CD8-positive, alpha-beta memory T cell (primary cell): Measurements from ENCODE around the gene TBC1D5. TPM values are rescaled to one million over a fixed set of nuclear protein-coding genes. Genes with fewer than 3 reads are reported as not detected.
"Not testable (repeated sequence)": the region's sequence is repeated elsewhere in the genome, so short reads cannot be mapped to it uniquely, and the experiment has no call there.

Experiments
- CTCF ChIA-PET: fragments of 350-600 bp; sonication (Branson Sonifier 250); formaldehyde crosslinking; loops from one replicate; lab custom pipeline; 2021; ENCODE audit warnings: antibody characterized with exemption; lab: Charles Lee
- POLR2A ChIA-PET: fragments of 350-600 bp; sonication (Branson Sonifier 250); formaldehyde crosslinking; loops from one replicate; lab custom pipeline; 2021; ENCODE audit warnings: antibody characterized with exemption; lab: Charles Lee
- DNase-seq, 5 donors: peaks; one replicate each; pipeline versions ENCODE4 v3.0.0 to v3.0.0-alpha.2; 2020 to 2022; ENCODE audit warnings: mixed read lengths in 1 of 5
- H3K27ac ChIP-seq: one replicate; pipeline ENCODE4 v1.7.0; 2013; ENCODE audit warnings: low read depth, mild to moderate bottlenecking, low read length, moderate library complexity
- H3K27me3 ChIP-seq: 2 replicates; pipeline ENCODE4 v1.7.0; 2013; ENCODE audit warnings: low read length, mild to moderate bottlenecking; ENCODE audit not compliant: insufficient read depth, poor library complexity, severe bottlenecking
- H3K36me3 ChIP-seq: 2 replicates; pipeline ENCODE4 v1.7.0; 2013; ENCODE audit warnings: mild to moderate bottlenecking, low read length, moderate library complexity; ENCODE audit not compliant: insufficient read depth
- H3K4me1 ChIP-seq: 2 replicates; pipeline ENCODE4 v1.7.0; 2013; ENCODE audit warnings: mild to moderate bottlenecking, low read length, moderate library complexity; ENCODE audit not compliant: insufficient read depth
- H3K4me3 ChIP-seq: 2 replicates; pipeline ENCODE4 v1.7.0; 2013; ENCODE audit warnings: mild to moderate bottlenecking, low read length
- H3K9me3 ChIP-seq: 2 replicates; pipeline ENCODE4 v1.7.0; 2013; ENCODE audit warnings: mild to moderate bottlenecking, low read length
- H3K27ac Mint-ChIP-seq, 8 donors: one replicate each; pipeline ENCODE4 v1.8.0; 2020 to 2021; ENCODE audit warnings: mixed read lengths in 8 of 8, mild to moderate bottlenecking in 6 of 8, inconsistent platforms in 3 of 8, moderate library complexity in 3 of 8
- H3K27me3 Mint-ChIP-seq, 2 donors: one replicate each; pipeline ENCODE4 v1.8.0; 2020 to 2021; ENCODE audit warnings: mixed read lengths in 2 of 2, mild to moderate bottlenecking in 1 of 2, moderate library complexity in 1 of 2
- H3K36me3 Mint-ChIP-seq, 3 donors: one replicate each; pipeline ENCODE4 v1.8.0; 2020 to 2021; ENCODE audit warnings: mixed read lengths in 3 of 3, inconsistent platforms in 1 of 3, mild to moderate bottlenecking in 1 of 3
- H3K4me1 Mint-ChIP-seq, 3 donors: one replicate each; pipeline ENCODE4 v1.8.0; 2020 to 2021; ENCODE audit warnings: mixed read lengths in 3 of 3, inconsistent platforms in 1 of 3, mild to moderate bottlenecking in 1 of 3
- H3K4me3 Mint-ChIP-seq, 7 donors: one replicate each; pipeline ENCODE4 v1.8.0; 2020 to 2021; ENCODE audit warnings: mixed read lengths in 7 of 7, mild to moderate bottlenecking in 6 of 7, moderate library complexity in 4 of 7, inconsistent platforms in 2 of 7
- H3K9me3 Mint-ChIP-seq, 5 donors: one replicate each; pipeline ENCODE4 v1.8.0; 2020 to 2022; ENCODE audit warnings: mixed read lengths in 5 of 5, mild to moderate bottlenecking in 3 of 5, moderate library complexity in 2 of 5, inconsistent platforms in 1 of 5
- polyA plus RNA-seq: library from polyadenylated mRNA; unstranded; fragments of 300-500 nt; fragmentation: Illumina TruSeq; gene quantifications from one replicate; pipeline ENCODE4 v1.2.3, GENCODE V29; 2021
- total RNA-seq, 2 experiments: library from RNA; stranded (reverse); gene quantifications; one replicate each; pipeline ENCODE4 v1.2.3, GENCODE V29; 2021

Gene TBC1D5
- total and polyA plus RNA-seq, 3 experiments from 2014 or later = 35.8 to 45.1 (median 40.0) TPM

GRCh38 chr3:17132286-17133115 lies 609.9 kb downstream of the TBC1D5 start:
- ChIA-PET CTCF (interaction anchor here (1.3 kb wide), 1 partner anchor 21 kb away, joined by 4 read pairs; no protein-coding TSS in a partner anchor), POLR2A (no interaction called here)
- H3K9me3 ChIP-seq = no peaks in the 10 kb centered on the region
- no peaks in the 10 kb centered on the region for H3K4me1 ChIP-seq
- peaks cover 0 to 6% (median 0%) of the 10 kb centered on the region in 5 donors for H3K9me3 Mint-ChIP-seq
- H3K36me3 Mint-ChIP-seq = peaks cover 0 to 36% (median 3%) of the 10 kb centered on the region in 3 donors
- no peak overlapping the region for H3K4me3 Mint-ChIP-seq
- no peaks in the 10 kb centered on the region for H3K27me3 ChIP-seq
- H3K4me3 ChIP-seq = no peak overlapping the region
- no peak for DNase-seq
- no peaks in the 10 kb centered on the region for H3K36me3 ChIP-seq
- H3K4me1 Mint-ChIP-seq = peaks cover 3 to 10% (median 7%) of the 10 kb centered on the region in 3 donors
- peaks cover 0 to 3% of the 10 kb centered on the region in 2 donors for H3K27me3 Mint-ChIP-seq
- no peak overlapping the region for H3K27ac Mint-ChIP-seq
- no peak overlapping the region for H3K27ac ChIP-seq

- ChIA-PET CTCF (no interaction called here), POLR2A (no interaction called here)
- Mint-ChIP-seq H3K27ac (peak overlapping the region in 2 of 8 donors; percentile 43 to 50), H3K36me3 (peaks cover 0 to 38% (median 3%) of the 10 kb centered on the region in 3 donors), H3K27me3 (no peaks in the 10 kb centered on the region), H3K4me3 (no peak overlapping the region), H3K9me3 (peaks cover 0 to 6% (median 0%) of the 10 kb centered on the region in 5 donors), H3K4me1 (peaks cover 3 to 10% (median 7%) of the 10 kb centered on the region in 3 donors)
- Histone ChIP-seq H3K9me3 (no peaks in the 10 kb centered on the region), H3K27me3 (no peaks in the 10 kb centered on the region), H3K27ac (no peak overlapping the region), H3K4me3 (no peak overlapping the region), H3K4me1 (no peaks in the 10 kb centered on the region), H3K36me3 (no peaks in the 10 kb centered on the region)
- DNase-seq = no peak
These were observed 611.5 kb downstream of the TBC1D5 start for GRCh38 chr3:17130956-17131355.

- peaks cover 3 to 10% (median 7%) of the 10 kb centered on the region in 3 donors for H3K4me1 Mint-ChIP-seq
- Histone ChIP-seq H3K4me3 (no peak overlapping the region), H3K36me3 (no peaks in the 10 kb centered on the region), H3K27ac (no peak overlapping the region), H3K9me3 (no peaks in the 10 kb centered on the region), H3K27me3 (no peaks in the 10 kb centered on the region), H3K4me1 (no peaks in the 10 kb centered on the region)
- no peak overlapping the region for H3K4me3 Mint-ChIP-seq
- H3K27me3 Mint-ChIP-seq = no peaks in the 10 kb centered on the region
- peaks cover 0 to 30% (median 3%) of the 10 kb centered on the region in 3 donors for H3K36me3 Mint-ChIP-seq
- H3K27ac Mint-ChIP-seq = peak overlapping the region in 1 of 8 donors; percentile 36
- ChIA-PET POLR2A (no interaction called here), CTCF (no interaction called here)
- no peak for DNase-seq
- H3K9me3 Mint-ChIP-seq = peaks cover 0 to 6% (median 0%) of the 10 kb centered on the region in 5 donors
These were observed 612.9 kb downstream of the TBC1D5 start for GRCh38 chr3:17129556-17129955.

- CTCF ChIA-PET, POLR2A ChIA-PET, DNase-seq: not testable (repeated sequence)
These were observed 613.8 kb downstream of the TBC1D5 start for GRCh38 chr3:17128671-17129070.

GRCh38 chr3:17125738-17126442 lies 616.5 kb downstream of the TBC1D5 start:
- H3K27ac Mint-ChIP-seq = no peak overlapping the region
- H3K9me3 Mint-ChIP-seq = peaks cover 0 to 6% (median 0%) of the 10 kb centered on the region in 5 donors
- ChIA-PET CTCF (no interaction called here), POLR2A (no interaction called here)
- H3K27me3 Mint-ChIP-seq = no peaks in the 10 kb centered on the region
- peaks cover 3 to 7% (median 7%) of the 10 kb centered on the region in 3 donors for H3K4me1 Mint-ChIP-seq
- H3K27me3 ChIP-seq = no peaks in the 10 kb centered on the region
- no peak overlapping the region for H3K27ac ChIP-seq
- H3K9me3 ChIP-seq = no peaks in the 10 kb centered on the region
- H3K36me3 Mint-ChIP-seq = peaks cover 0 to 36% (median 3%) of the 10 kb centered on the region in 3 donors
- H3K4me3 Mint-ChIP-seq = no peak overlapping the region
- no peaks in the 10 kb centered on the region for H3K36me3 ChIP-seq
- DNase-seq = no peak
- no peaks in the 10 kb centered on the region for H3K4me1 ChIP-seq
- H3K4me3 ChIP-seq = no peak overlapping the region

More at GRCh38 chr3:17128671-17129070, 613.8 kb downstream of the TBC1D5 start:
- H3K36me3 ChIP-seq, H3K27me3 Mint-ChIP-seq, H3K4me1 ChIP-seq, H3K4me3 ChIP-seq, H3K9me3 Mint-ChIP-seq, H3K27ac ChIP-seq, H3K4me3 Mint-ChIP-seq, H3K9me3 ChIP-seq, H3K27me3 ChIP-seq: not testable (repeated sequence)
- H3K27ac Mint-ChIP-seq = peak overlapping the region in 2 of 8 donors; percentile 22 to 63
- H3K36me3 Mint-ChIP-seq = peaks cover 0 to 30% (median 3%) of the 10 kb centered on the region in 3 donors
- H3K4me1 Mint-ChIP-seq = peaks cover 3 to 10% (median 7%) of the 10 kb centered on the region in 3 donors

- ChIA-PET POLR2A (no interaction called here), CTCF (no interaction called here)
- H3K4me1 Mint-ChIP-seq = peaks cover 0 to 2% (median 0%) of the 10 kb centered on the region in 3 donors
- no peaks in the 10 kb centered on the region for H3K4me1 ChIP-seq
- no peak overlapping the region for H3K27ac Mint-ChIP-seq
- peaks cover 0 to 17% (median 0%) of the 10 kb centered on the region in 3 donors for H3K36me3 Mint-ChIP-seq
- DNase-seq = no peak
- no peak overlapping the region for H3K4me3 Mint-ChIP-seq
- peaks cover 0 to 3% (median 0%) of the 10 kb centered on the region in 5 donors for H3K9me3 Mint-ChIP-seq
- H3K9me3 ChIP-seq = no peaks in the 10 kb centered on the region
- H3K27me3 Mint-ChIP-seq = peaks cover 0 to 1% of the 10 kb centered on the region in 2 donors
- no peak overlapping the region for H3K27ac ChIP-seq
- H3K4me3 ChIP-seq = no peak overlapping the region
- no peaks in the 10 kb centered on the region for H3K27me3 ChIP-seq
- no peaks in the 10 kb centered on the region for H3K36me3 ChIP-seq
These were observed 619.7 kb downstream of the TBC1D5 start for GRCh38 chr3:17122758-17123157.

- CTCF ChIA-PET = no interaction called here
- H3K27me3 Mint-ChIP-seq = peaks cover 0 to 1% of the 10 kb centered on the region in 2 donors
- Histone ChIP-seq H3K27ac (no peak overlapping the region), H3K9me3 (no peaks in the 10 kb centered on the region), H3K36me3 (no peaks in the 10 kb centered on the region), H3K27me3 (no peaks in the 10 kb centered on the region), H3K4me3 (no peak overlapping the region), H3K4me1 (no peaks in the 10 kb centered on the region)
- no peak overlapping the region for H3K27ac Mint-ChIP-seq
- H3K36me3 Mint-ChIP-seq = peaks cover 0 to 17% (median 0%) of the 10 kb centered on the region in 3 donors
- POLR2A ChIA-PET = no interaction called here
- no peak overlapping the region for H3K4me3 Mint-ChIP-seq
- no peak for DNase-seq
- H3K4me1 Mint-ChIP-seq = peaks cover 0 to 2% (median 0%) of the 10 kb centered on the region in 3 donors
- H3K9me3 Mint-ChIP-seq = peaks cover 0 to 3% (median 0%) of the 10 kb centered on the region in 5 donors
These were observed 621.1 kb downstream of the TBC1D5 start for GRCh38 chr3:17121336-17121735.

- Histone ChIP-seq H3K4me3 (no peak overlapping the region), H3K36me3 (no peaks in the 10 kb centered on the region), H3K27ac (no peak overlapping the region), H3K27me3 (no peaks in the 10 kb centered on the region), H3K4me1 (no peaks in the 10 kb centered on the region), H3K9me3 (no peaks in the 10 kb centered on the region)
- Mint-ChIP-seq H3K27ac (no peak overlapping the region), H3K36me3 (peaks cover 0 to 17% (median 0%) of the 10 kb centered on the region in 3 donors), H3K9me3 (peaks cover 0 to 3% (median 0%) of the 10 kb centered on the region in 5 donors), H3K27me3 (peaks cover 0 to 1% of the 10 kb centered on the region in 2 donors), H3K4me1 (peaks cover 0 to 2% (median 0%) of the 10 kb centered on the region in 3 donors), H3K4me3 (no peak overlapping the region)
- no peak for DNase-seq
- ChIA-PET POLR2A (no interaction called here), CTCF (no interaction called here)
These were observed 622.3 kb downstream of the TBC1D5 start for GRCh38 chr3:17120115-17120514.
